ENCODE measurements around the gene FOXN3. TPM values are rescaled to one million over a fixed set of nuclear protein-coding genes. Genes with fewer than 3 reads are reported as not detected.

The FOXN3 gene
- polyA plus RNA-seq, 2 of the 4 experiments (the other 2 are of a cell fraction): 6.0 to 6.4 TPM

GRCh38 chr14:89282191-89282590 is 134.8 kb downstream of the FOXN3 start:
- H3K9me3 ChIP-seq: no peaks in the 10 kb centered on the region
- H3K4me3 ChIP-seq: no peak overlapping the region
- no peaks in the 10 kb centered on the region for H3K4me1 ChIP-seq
- ATAC-seq (no peak), DNase-seq (ENCODE audit: low read depth in 1 of 2, low spot score in 1 of 2) (no peak), FAIRE-seq (no peak)
- ChIA-PET CTCF (no interaction called here), POLR2A (no interaction called here)
- TF ChIP-seq ZNF302 (CRISPR knock-in tag; IDR thresholded peaks at IDR 0.05): no peak
- TF ChIP-seq CBX8 (IDR thresholded peaks at IDR 0.05): no peak
- no peak for TF ChIP-seq HOXB13 (CRISPR knock-in tag; IDR thresholded peaks at IDR 0.05; ENCODE audit: low read depth)
- TF ChIP-seq MAX (IDR thresholded peaks at IDR 0.05): no peak
- no peak for TF ChIP-seq CEBPB (IDR thresholded peaks at IDR 0.05)
- TF ChIP-seq BHLHE40 (IDR thresholded peaks at IDR 0.05; ENCODE audit: low read depth, low read length): no peak
- no peak for TF ChIP-seq CBX2 (IDR thresholded peaks at IDR 0.05; ENCODE audit: borderline replicate concordance, low read depth)
- no peak for TF ChIP-seq NPAS2 (CRISPR knock-in tag; IDR thresholded peaks at IDR 0.05; ENCODE audit: borderline replicate concordance)
- no peak overlapping the region for H3K4me2 ChIP-seq
- H3K27ac ChIP-seq: no peak overlapping the region
- 34% methylated on average over 4 of the region's 4 CpGs for WGBS (ENCODE audit: missing lambda C conversion rate)

GRCh38 chr14:89280600-89280999 is 136.4 kb downstream of the FOXN3 start:
- Histone ChIP-seq H3K4me1 (no peaks in the 10 kb centered on the region), H3K27ac (no peak overlapping the region), H3K9me3 (no peaks in the 10 kb centered on the region), H3K4me2 (no peak overlapping the region), H3K4me3 (no peak overlapping the region)
- WGBS (ENCODE audit: missing lambda C conversion rate): 91% methylated on average over 10 of the region's 10 CpGs
- TF ChIP-seq ZNF302 (CRISPR knock-in tag; IDR thresholded peaks at IDR 0.05): no peak
- no peak for TF ChIP-seq ZC3H11A (IDR thresholded peaks at IDR 0.05)
- no peak for TF ChIP-seq FOSB (CRISPR knock-in tag; IDR thresholded peaks at IDR 0.05)
- no peak for TF ChIP-seq GATA3 (IDR thresholded peaks at IDR 0.05; ENCODE audit: borderline replicate concordance)
- no peak for TF ChIP-seq EHF (CRISPR knock-in tag; IDR thresholded peaks at IDR 0.05)
- TF ChIP-seq CBX8 (IDR thresholded peaks at IDR 0.05): no peak
- TF ChIP-seq HMGXB4 (CRISPR knock-in tag; IDR thresholded peaks at IDR 0.05; ENCODE audit: borderline replicate concordance): no peak
- no peak for TF ChIP-seq ATOH8 (CRISPR knock-in tag; IDR thresholded peaks at IDR 0.05; ENCODE audit: low read depth)
- TF ChIP-seq CHD4 (IDR thresholded peaks at IDR 0.05; ENCODE audit: borderline replicate concordance): no peak
- TF ChIP-seq FOSL2 (IDR thresholded peaks at IDR 0.05): no peak
- TF ChIP-seq FOSL2 (CRISPR knock-in tag; IDR thresholded peaks at IDR 0.05): no peak
- no peak for TF ChIP-seq KDM5A (IDR thresholded peaks at IDR 0.05)
- no peak for TF ChIP-seq CEBPB (IDR thresholded peaks at IDR 0.05)
- no peak for TF ChIP-seq ELK1 (IDR thresholded peaks at IDR 0.05; ENCODE audit: low read depth, low read length)
- TF ChIP-seq HOXA7 (CRISPR knock-in tag; IDR thresholded peaks at IDR 0.05): no peak
- FAIRE-seq (no peak), DNase-seq (ENCODE audit: low read depth in 1 of 2, low spot score in 1 of 2) (no peak), ATAC-seq (no peak)
- ChIA-PET POLR2A (no interaction called here), CTCF (interaction anchor here (1.3 kb wide), 1 partner anchor 49 kb away, joined by 3 read pairs; no protein-coding TSS in a partner anchor)

- 87% methylated on average over 9 of the region's 9 CpGs for WGBS (ENCODE audit: missing lambda C conversion rate)
- no peak overlapping the region for H3K27ac ChIP-seq
- no peak overlapping the region for H3K4me3 ChIP-seq
- no peak overlapping the region for H3K4me2 ChIP-seq
- FAIRE-seq (no peak), ATAC-seq (no peak), DNase-seq (ENCODE audit: low read depth in 1 of 2, low spot score in 1 of 2) (no peak)
- ChIA-PET POLR2A (no interaction called here), CTCF (interaction anchor here (1.3 kb wide), 1 partner anchor 50 kb away, joined by 3 read pairs; no protein-coding TSS in a partner anchor)
- H3K9me3 ChIP-seq: no peaks in the 10 kb centered on the region
- H3K4me1 ChIP-seq: no peaks in the 10 kb centered on the region
- TF ChIP-seq RCOR1 (IDR thresholded peaks at IDR 0.05; ENCODE audit: low read depth, low read length) (no peak), MAZ (IDR thresholded peaks at IDR 0.05; ENCODE audit: borderline replicate concordance, low read depth, low read length) (no peak), RFX5 (IDR thresholded peaks at IDR 0.05) (no peak), FOSL2 (IDR thresholded peaks at IDR 0.05) (no peak), FOSL2 (CRISPR knock-in tag; IDR thresholded peaks at IDR 0.05) (no peak), MYC (IDR thresholded peaks at IDR 0.05; ENCODE audit: borderline replicate concordance, low read length) (no peak), ZC3H11A (IDR thresholded peaks at IDR 0.05) (no peak), FOXS1 (CRISPR knock-in tag; IDR thresholded peaks at IDR 0.05) (no peak), REST (IDR thresholded peaks at IDR 0.05) (no peak), BHLHE40 (IDR thresholded peaks at IDR 0.05; ENCODE audit: low read depth, low read length) (no peak), CBX2 (IDR thresholded peaks at IDR 0.05; ENCODE audit: borderline replicate concordance, low read depth) (no peak), HES2 (IDR thresholded peaks at IDR 0.05) (no peak)
Observed at GRCh38 chr14:89279649-89280232, 137.3 kb downstream of the FOXN3 start.
